Loucy (cell line): ENCODE results near the gene ZNF221.

Experiments used
- EZH2phosphoT487 ChIP-seq: fragments of 200-600 bp; IDR thresholded peaks from 2 replicates; pipeline ENCODE4 v1.6.1; 2018; ENCODE audit warnings: antibody characterized with exemption, mild to moderate bottlenecking, moderate library complexity, borderline replicate concordance
- TF ChIP-seq, protein P1 (sequence below): fragments of 200-600 bp; sonication (generic); conservative IDR thresholded peaks from 2 replicates; pipeline ENCODE4 v1.5.1; 2014; ENCODE audit warnings: mild to moderate bottlenecking, antibody characterized with exemption, low read length

DNA sequence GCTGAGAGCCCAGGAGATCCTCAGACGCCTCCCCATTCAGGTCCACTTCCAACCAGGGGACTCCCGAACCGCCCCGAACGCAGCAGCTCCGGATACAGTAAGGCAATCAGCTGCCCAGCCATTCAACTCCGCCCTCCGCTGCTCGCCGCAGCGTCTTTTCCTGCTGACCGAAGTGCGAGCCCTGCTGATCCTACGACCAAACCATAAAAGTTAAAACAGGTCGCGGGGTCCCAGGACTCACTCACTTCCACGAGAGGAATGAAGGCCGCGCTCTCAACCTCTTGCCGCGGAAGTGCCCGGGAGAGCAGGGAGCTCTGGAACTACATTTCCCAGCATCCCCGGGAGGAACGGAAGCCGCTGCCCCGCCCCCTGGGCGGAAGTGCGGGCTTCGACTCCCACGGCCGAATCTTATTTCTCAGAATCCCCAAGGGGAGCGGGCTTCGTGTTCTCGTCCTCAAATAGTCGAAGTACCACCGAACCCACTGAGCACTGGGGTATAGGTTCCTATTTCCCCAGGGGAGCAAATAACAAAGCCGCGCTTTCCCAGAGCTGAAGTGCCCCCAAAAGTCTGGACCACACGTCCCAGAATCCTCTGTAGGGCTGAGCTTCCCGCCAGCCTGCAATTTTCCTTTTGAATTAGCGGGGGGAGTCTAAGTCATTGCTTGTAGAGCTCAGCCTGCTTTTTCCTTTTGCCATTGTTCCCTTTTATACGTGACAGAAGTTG lies 15.9 kb upstream of the ZNF221 start, which contains the start of gene ZNF45:
- TF ChIP-seq, protein P1, sequence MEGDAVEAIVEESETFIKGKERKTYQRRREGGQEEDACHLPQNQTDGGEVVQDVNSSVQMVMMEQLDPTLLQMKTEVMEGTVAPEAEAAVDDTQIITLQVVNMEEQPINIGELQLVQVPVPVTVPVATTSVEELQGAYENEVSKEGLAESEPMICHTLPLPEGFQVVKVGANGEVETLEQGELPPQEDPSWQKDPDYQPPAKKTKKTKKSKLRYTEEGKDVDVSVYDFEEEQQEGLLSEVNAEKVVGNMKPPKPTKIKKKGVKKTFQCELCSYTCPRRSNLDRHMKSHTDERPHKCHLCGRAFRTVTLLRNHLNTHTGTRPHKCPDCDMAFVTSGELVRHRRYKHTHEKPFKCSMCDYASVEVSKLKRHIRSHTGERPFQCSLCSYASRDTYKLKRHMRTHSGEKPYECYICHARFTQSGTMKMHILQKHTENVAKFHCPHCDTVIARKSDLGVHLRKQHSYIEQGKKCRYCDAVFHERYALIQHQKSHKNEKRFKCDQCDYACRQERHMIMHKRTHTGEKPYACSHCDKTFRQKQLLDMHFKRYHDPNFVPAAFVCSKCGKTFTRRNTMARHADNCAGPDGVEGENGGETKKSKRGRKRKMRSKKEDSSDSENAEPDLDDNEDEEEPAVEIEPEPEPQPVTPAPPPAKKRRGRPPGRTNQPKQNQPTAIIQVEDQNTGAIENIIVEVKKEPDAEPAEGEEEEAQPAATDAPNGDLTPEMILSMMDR, result no peak
- no peak for TF ChIP-seq EZH2phosphoT487
